ENCODE results near the gene PLET1. TPM values are rescaled to one million over a fixed set of nuclear protein-coding genes. Genes with fewer than 3 reads are reported as not detected.

Gene PLET1
- total RNA-seq, 1 donor from 2014 or later: not detected

- Mint-ChIP-seq H3K9me3 (no peaks in the 10 kb centered on the region), H3K27ac (no peak overlapping the region), H3K36me3 (no peaks in the 10 kb centered on the region), H3K4me1 (no peaks in the 10 kb centered on the region), H3K4me3 (no peak overlapping the region), H3K27me3 (ENCODE audit: insufficient read depth, low read depth) (no peaks in the 10 kb centered on the region)
- Histone ChIP-seq H3K27me3 (peaks cover 31% of the 10 kb centered on the region), H3K4me2 (no peak overlapping the region), H3K27ac (no peak overlapping the region), H2AFZ (replicated peaks) (no peak overlapping the region), H3F3A (ENCODE audit: low read depth) (no peaks in the 10 kb centered on the region), H3K9me3 (ENCODE audit: low read depth) (no peaks in the 10 kb centered on the region), H3K79me2 (ENCODE audit: low read depth) (no peaks in the 10 kb centered on the region), H3K4me1 (no peaks in the 10 kb centered on the region), H4K20me1 (ENCODE audit: low read depth) (no peaks in the 10 kb centered on the region), H3K36me3 (no peaks in the 10 kb centered on the region), H3K4me3 (no peak overlapping the region), H3K9ac (no peak overlapping the region)
- TF ChIP-seq EZH2phosphoT487 (IDR thresholded peaks at IDR 0.05) (no peak), EZH2 (IDR thresholded peaks at IDR 0.05) (no peak), CTCF (IDR thresholded peaks at IDR 0.05) (no peak)
- no peak for DNase-seq (ENCODE audit: low spot score)
Observed at GRCh38 chr11:112212290-112212689, 48.4 kb downstream of the PLET1 start.

GRCh38 chr11:112211536-112211935 is 49.1 kb downstream of the PLET1 start:
- no peaks in the 10 kb centered on the region for H4K20me1 ChIP-seq (ENCODE audit: low read depth)
- no peaks in the 10 kb centered on the region for H3K36me3 ChIP-seq
- Mint-ChIP-seq H3K9me3 (peaks cover 3% of the 10 kb centered on the region), H3K27ac (no peak overlapping the region), H3K36me3 (no peaks in the 10 kb centered on the region), H3K27me3 (ENCODE audit: insufficient read depth, low read depth) (no peaks in the 10 kb centered on the region), H3K4me1 (no peaks in the 10 kb centered on the region), H3K4me3 (no peak overlapping the region)
- DNase-seq (ENCODE audit: low spot score): no peak
- H3K27ac ChIP-seq: no peak overlapping the region
- no peak overlapping the region for H3K4me3 ChIP-seq
- no peak overlapping the region for H3K9ac ChIP-seq
- peaks cover 31% of the 10 kb centered on the region for H3K27me3 ChIP-seq
- no peaks in the 10 kb centered on the region for H3K79me2 ChIP-seq (ENCODE audit: low read depth)
- no peaks in the 10 kb centered on the region for H3K9me3 ChIP-seq (ENCODE audit: low read depth)
- H2AFZ ChIP-seq (replicated peaks): no peak overlapping the region
- H3K4me2 ChIP-seq: no peak overlapping the region
- H3F3A ChIP-seq (ENCODE audit: low read depth): no peaks in the 10 kb centered on the region
- no peaks in the 10 kb centered on the region for H3K4me1 ChIP-seq
- TF ChIP-seq CTCF (IDR thresholded peaks at IDR 0.05) (no peak), EZH2phosphoT487 (IDR thresholded peaks at IDR 0.05) (no peak), EZH2 (IDR thresholded peaks at IDR 0.05) (no peak)

GRCh38 chr11:112210890-112211289 is 49.8 kb downstream of the PLET1 start:
- Histone ChIP-seq H3K27ac (no peak overlapping the region), H4K20me1 (ENCODE audit: low read depth) (no peaks in the 10 kb centered on the region), H3F3A (ENCODE audit: low read depth) (no peaks in the 10 kb centered on the region), H3K4me3 (no peak overlapping the region), H3K27me3 (peaks cover 31% of the 10 kb centered on the region), H2AFZ (replicated peaks) (no peak overlapping the region), H3K36me3 (no peaks in the 10 kb centered on the region), H3K9ac (no peak overlapping the region), H3K79me2 (ENCODE audit: low read depth) (no peaks in the 10 kb centered on the region), H3K4me2 (no peak overlapping the region), H3K9me3 (ENCODE audit: low read depth) (no peaks in the 10 kb centered on the region), H3K4me1 (no peaks in the 10 kb centered on the region)
- TF ChIP-seq CTCF (IDR thresholded peaks at IDR 0.05) (no peak), EZH2 (IDR thresholded peaks at IDR 0.05) (no peak), EZH2phosphoT487 (IDR thresholded peaks at IDR 0.05) (no peak)
- H3K36me3 Mint-ChIP-seq: no peaks in the 10 kb centered on the region
- no peaks in the 10 kb centered on the region for H3K4me1 Mint-ChIP-seq
- no peaks in the 10 kb centered on the region for H3K27me3 Mint-ChIP-seq (ENCODE audit: insufficient read depth, low read depth)
- H3K9me3 Mint-ChIP-seq: peaks cover 3% of the 10 kb centered on the region
- no peak for DNase-seq (ENCODE audit: low spot score)
- H3K27ac Mint-ChIP-seq: no peak overlapping the region
- H3K4me3 Mint-ChIP-seq: no peak overlapping the region
